Subcutaneous adipose tissue (tissue), 4 donors: ENCODE data around the gene KIAA2012. TPM values are rescaled to one million over a fixed set of nuclear protein-coding genes. Genes with fewer than 3 reads are reported as not detected.

Experiments used
- total RNA-seq, 4 donors: library from RNA; depleted of rRNA; stranded (reverse); fragments of >200 nt; gene quantifications; one replicate each; pipeline ENCODE4 v1.1.0, GENCODE V29; 2016
- TF ChIP-seq, protein P1 (sequence below): fragments of 450-650 bp; IDR thresholded peaks from one replicate; pipeline ENCODE4 v1.5.1; 2016; ENCODE audit warnings: low read depth, mild to moderate bottlenecking, control low read depth, antibody characterized with exemption, moderate library complexity

The KIAA2012 gene
- total RNA-seq, 4 donors from 2014 or later, result not detected

DNA sequence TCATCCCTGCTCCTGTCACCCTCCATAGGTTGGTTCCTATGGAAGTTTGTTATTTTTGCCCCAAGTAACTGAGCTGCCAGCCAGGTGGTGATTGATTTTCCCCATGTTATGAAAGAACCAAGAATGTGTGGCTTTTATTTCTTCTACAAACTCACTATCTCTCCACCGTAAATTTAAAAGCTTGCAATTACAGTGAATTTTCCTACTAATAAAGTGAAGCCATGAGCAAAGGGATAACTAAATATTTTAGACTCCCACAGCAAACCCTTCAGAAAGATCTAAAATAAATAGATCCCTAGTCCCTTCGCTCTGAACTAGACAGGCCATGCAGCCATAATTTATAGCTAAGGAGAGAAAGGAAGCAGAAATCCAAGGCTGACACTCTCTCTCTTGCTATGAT, 6.2 kb upstream of the KIAA2012 start:
- TF ChIP-seq, protein P1, sequence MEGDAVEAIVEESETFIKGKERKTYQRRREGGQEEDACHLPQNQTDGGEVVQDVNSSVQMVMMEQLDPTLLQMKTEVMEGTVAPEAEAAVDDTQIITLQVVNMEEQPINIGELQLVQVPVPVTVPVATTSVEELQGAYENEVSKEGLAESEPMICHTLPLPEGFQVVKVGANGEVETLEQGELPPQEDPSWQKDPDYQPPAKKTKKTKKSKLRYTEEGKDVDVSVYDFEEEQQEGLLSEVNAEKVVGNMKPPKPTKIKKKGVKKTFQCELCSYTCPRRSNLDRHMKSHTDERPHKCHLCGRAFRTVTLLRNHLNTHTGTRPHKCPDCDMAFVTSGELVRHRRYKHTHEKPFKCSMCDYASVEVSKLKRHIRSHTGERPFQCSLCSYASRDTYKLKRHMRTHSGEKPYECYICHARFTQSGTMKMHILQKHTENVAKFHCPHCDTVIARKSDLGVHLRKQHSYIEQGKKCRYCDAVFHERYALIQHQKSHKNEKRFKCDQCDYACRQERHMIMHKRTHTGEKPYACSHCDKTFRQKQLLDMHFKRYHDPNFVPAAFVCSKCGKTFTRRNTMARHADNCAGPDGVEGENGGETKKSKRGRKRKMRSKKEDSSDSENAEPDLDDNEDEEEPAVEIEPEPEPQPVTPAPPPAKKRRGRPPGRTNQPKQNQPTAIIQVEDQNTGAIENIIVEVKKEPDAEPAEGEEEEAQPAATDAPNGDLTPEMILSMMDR, result no peak

DNA sequence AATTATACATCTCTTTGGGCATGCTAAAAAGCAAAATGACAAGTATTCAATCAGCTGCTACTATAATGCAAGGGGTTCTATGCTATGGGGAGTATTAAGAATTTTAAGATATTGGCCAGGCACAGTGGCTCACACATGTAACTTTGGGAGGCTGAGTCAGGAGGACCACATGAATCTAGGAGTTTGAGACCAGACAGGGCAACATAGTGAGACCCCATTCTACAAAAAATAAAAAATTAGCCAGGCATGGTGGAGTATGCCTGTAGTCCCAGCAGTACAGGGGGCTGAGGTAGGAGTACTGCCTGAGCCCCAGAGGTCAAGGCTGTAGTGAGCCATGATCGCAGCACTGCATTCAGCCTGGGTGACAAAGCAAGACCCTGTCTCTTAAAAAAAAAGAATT, 5.5 kb upstream of the KIAA2012 start:
- TF ChIP-seq, protein P1, result no peak

DNA sequence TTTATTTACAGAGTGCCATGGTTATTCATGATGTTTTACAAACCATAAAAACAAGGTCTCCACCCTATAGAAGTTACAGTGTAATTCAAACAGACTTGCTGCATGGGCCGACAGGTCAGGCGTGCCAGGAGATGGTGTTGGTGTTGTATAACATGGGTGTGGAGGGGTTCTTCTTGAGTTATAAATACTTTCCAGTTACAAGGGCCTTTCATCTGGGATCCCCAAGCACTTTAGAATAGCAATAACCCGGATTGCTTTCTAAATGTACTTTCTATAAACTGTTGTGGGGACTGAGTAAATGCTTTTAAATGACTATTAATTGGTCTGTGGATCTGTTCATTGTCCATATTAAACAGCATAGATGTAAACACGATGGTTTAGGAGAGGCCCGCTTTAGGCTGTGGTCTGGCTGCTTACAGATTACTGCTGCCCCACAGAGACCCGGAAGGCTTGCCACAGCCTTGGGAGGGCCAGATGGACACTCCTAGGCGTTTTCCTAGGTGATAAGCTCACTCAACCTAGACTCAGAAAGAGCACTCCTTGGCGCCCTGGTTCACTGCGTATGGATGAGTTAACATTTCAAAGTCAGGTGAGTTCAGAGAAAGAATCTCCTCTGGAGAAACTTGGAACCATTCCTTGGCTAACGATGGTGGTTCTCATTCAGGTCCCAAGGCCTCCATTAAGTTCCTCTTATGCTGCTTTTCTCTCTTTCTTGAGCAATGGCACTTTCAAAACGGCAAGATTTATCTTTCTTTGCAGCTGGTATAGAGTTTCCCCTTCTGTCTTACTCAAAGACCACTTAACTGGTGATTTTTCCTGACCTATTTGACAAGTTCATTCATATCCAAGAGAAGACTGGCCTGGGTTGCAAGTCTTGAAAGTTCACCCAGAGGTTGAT, 3.6 kb upstream of the KIAA2012 start:
- TF ChIP-seq, protein P1, result no peak

DNA sequence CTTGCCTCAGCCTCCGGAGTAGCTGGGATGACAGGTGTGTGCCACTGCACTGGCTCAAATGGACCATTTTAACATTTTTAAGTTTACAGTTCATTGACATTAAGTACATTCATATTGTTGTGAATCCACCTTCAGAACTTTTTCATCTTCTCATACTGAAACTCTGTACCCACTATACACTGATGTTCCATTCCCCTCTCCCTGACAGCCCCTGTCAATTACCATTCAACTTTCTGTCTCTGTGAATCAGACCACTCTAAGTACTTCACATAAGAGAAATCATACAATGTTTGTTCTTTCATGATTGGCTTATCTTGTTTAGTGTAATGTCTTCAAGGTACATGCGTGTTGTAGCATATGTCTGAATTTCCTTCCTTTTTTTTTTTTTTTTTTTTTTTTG, 1.9 kb upstream of the KIAA2012 start:
- TF ChIP-seq, protein P1, result no peak

DNA sequence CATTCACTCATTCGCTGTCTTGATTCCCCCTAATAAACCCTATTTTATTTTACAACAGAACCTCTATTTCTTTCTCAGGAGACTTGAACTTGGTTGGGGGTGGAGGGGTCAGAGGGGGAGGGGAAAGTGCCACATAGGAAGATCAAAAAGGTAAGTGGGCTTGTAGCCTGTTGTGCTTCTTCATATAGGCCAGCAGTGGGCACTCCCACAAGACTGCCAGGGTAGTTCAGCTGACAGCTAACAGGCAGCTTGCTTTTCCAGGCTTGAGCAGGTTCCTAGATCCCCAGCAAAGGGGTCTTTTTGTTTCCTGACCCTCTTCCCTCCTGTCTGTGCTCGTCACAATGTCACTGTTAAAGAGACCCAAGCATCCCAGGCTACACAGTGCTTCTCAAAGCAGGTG, 829 bp upstream of the KIAA2012 start:
- TF ChIP-seq, protein P1, result no peak

DNA sequence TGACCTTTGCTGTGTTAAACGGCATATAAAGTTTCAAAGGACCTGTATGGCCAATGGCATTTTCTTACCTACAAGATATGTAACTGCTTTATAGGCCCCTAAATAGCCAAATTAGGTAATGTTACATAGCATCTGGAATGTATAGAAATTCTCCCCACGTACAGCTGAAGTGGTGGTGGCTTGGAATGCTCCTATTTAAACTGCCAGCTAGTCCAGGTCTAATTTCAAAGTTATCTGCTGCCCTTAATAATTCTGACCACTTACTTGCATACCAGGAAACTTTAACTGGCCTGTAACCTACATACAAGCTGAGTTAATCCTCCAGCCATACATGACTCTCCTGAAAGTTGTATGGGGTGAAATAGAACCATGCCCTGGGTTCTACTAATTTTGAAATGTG, 1.3 kb downstream of the KIAA2012 start:
- TF ChIP-seq, protein P1, result no peak

DNA sequence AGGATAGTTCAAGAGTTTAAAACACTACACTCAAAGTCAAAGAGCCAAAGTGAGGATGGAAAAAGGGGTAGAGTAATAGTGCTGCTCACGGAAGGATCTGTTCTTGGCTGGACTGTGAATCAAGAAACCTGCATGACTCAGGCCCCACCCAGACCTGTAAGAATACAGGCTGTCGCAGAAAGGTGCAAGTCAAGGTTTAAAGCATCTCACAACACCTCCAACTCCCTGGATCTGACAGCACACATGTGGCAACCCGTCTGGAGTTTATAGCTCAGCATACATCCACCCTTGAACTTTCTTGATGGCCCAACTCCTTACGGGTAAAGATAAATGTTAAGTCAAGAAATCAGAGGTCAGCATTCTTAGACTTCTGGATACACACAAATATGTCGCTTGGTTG, 6.3 kb downstream of the KIAA2012 start:
- TF ChIP-seq, protein P1, result no peak
